Measurements from ENCODE around the gene REG3G. TPM values are rescaled to one million over a fixed set of nuclear protein-coding genes. Genes with fewer than 3 reads are reported as not detected.

The REG3G gene
- polyA plus RNA-seq, result not detected

- Mint-ChIP-seq H3K4me3 (no peak within 1 kb of the TSS), H3K27ac (no peak within 1 kb of the TSS), H3K36me3 (no peaks in the 10 kb centered on the region), H3K9me3 (peaks cover 4 to 17% (median 8%) of the 10 kb centered on the region in 3 donors), H3K4me1 (no peaks in the 10 kb centered on the region), H3K27me3 (no peaks in the 10 kb centered on the region)
Observed at GRCh38 chr2:79025421-79025820, at the start of gene REG3G. Gene REG3G (plus strand): TSS chr2:79025702. CDS start chr2:79026094, 392 bp downstream.

- peaks cover 2 to 4% (median 3%) of the 10 kb centered on the region in 3 donors for H3K9me3 Mint-ChIP-seq
- no peak overlapping the region for H3K4me3 Mint-ChIP-seq
- H3K27ac Mint-ChIP-seq, result no peak overlapping the region
- no peaks in the 10 kb centered on the region for H3K36me3 Mint-ChIP-seq
- H3K4me1 Mint-ChIP-seq, result no peaks in the 10 kb centered on the region
- no peaks in the 10 kb centered on the region for H3K27me3 Mint-ChIP-seq
Observed at GRCh38 chr2:78977661-78978145, 47.8 kb upstream of the REG3G start.

GRCh38 chr2:78978340-78978739, 47.2 kb upstream of the REG3G start:
- Mint-ChIP-seq H3K4me3 (no peak overlapping the region), H3K4me1 (no peaks in the 10 kb centered on the region), H3K9me3 (peaks cover 2 to 4% (median 3%) of the 10 kb centered on the region in 3 donors), H3K27me3 (no peaks in the 10 kb centered on the region), H3K27ac (no peak overlapping the region), H3K36me3 (no peaks in the 10 kb centered on the region)

GRCh38 chr2:78979380-78980151, 45.9 kb upstream of the REG3G start:
- no peaks in the 10 kb centered on the region for H3K4me1 Mint-ChIP-seq
- peaks cover under 1 to 2% (median 1%) of the 10 kb centered on the region in 3 donors for H3K9me3 Mint-ChIP-seq
- no peak overlapping the region for H3K4me3 Mint-ChIP-seq
- no peaks in the 10 kb centered on the region for H3K27me3 Mint-ChIP-seq
- H3K36me3 Mint-ChIP-seq, result no peaks in the 10 kb centered on the region
- H3K27ac Mint-ChIP-seq, result no peak overlapping the region

GRCh38 chr2:78980152-78980465, 45.4 kb upstream of the REG3G start:
- Mint-ChIP-seq H3K4me1 (no peaks in the 10 kb centered on the region), H3K27ac (no peak overlapping the region), H3K36me3 (no peaks in the 10 kb centered on the region)

GRCh38 chr2:78980871-78981270, 44.6 kb upstream of the REG3G start:
- no peaks in the 10 kb centered on the region for H3K36me3 Mint-ChIP-seq
- no peak overlapping the region for H3K27ac Mint-ChIP-seq
- no peak overlapping the region for H3K4me3 Mint-ChIP-seq
- H3K9me3 Mint-ChIP-seq, result peaks cover 0 to 2% (median 1%) of the 10 kb centered on the region in 3 donors
- H3K4me1 Mint-ChIP-seq, result no peaks in the 10 kb centered on the region
- no peaks in the 10 kb centered on the region for H3K27me3 Mint-ChIP-seq

More at GRCh38 chr2:78980152-78980465, 45.4 kb upstream of the REG3G start:
- peaks cover 0 to 2% (median 1%) of the 10 kb centered on the region in 3 donors for H3K9me3 Mint-ChIP-seq
- H3K4me3 Mint-ChIP-seq, result no peak overlapping the region
- H3K27me3 Mint-ChIP-seq, result no peaks in the 10 kb centered on the region

GRCh38 chr2:78982638-78983330, 42.7 kb upstream of the REG3G start:
- no peaks in the 10 kb centered on the region for H3K36me3 Mint-ChIP-seq
- H3K4me3 Mint-ChIP-seq, result no peak overlapping the region
- peaks cover 0 to 3% (median 2%) of the 10 kb centered on the region in 3 donors for H3K9me3 Mint-ChIP-seq
- peaks cover 2% of the 10 kb centered on the region for H3K27me3 Mint-ChIP-seq
- no peak overlapping the region for H3K27ac Mint-ChIP-seq
- no peaks in the 10 kb centered on the region for H3K4me1 Mint-ChIP-seq

GRCh38 chr2:78984386-78984785, 41.1 kb upstream of the REG3G start:
- peaks cover 0 to 3% (median 2%) of the 10 kb centered on the region in 3 donors for H3K9me3 Mint-ChIP-seq
- no peaks in the 10 kb centered on the region for H3K36me3 Mint-ChIP-seq
- peaks cover 2% of the 10 kb centered on the region for H3K27me3 Mint-ChIP-seq

GRCh38 chr2:78985558-78985957, 39.9 kb upstream of the REG3G start:
- H3K27me3 Mint-ChIP-seq, result peaks cover 2% of the 10 kb centered on the region
- H3K4me3 Mint-ChIP-seq, result no peak overlapping the region
- no peak overlapping the region for H3K27ac Mint-ChIP-seq
- no peaks in the 10 kb centered on the region for H3K4me1 Mint-ChIP-seq
- H3K36me3 Mint-ChIP-seq, result no peaks in the 10 kb centered on the region
- peaks cover 0 to 3% (median 2%) of the 10 kb centered on the region in 3 donors for H3K9me3 Mint-ChIP-seq

More at GRCh38 chr2:78984386-78984785, 41.1 kb upstream of the REG3G start:
- Mint-ChIP-seq H3K4me1 (no peaks in the 10 kb centered on the region), H3K27ac (no peak overlapping the region), H3K4me3 (no peak overlapping the region)

GRCh38 chr2:78989051-78989450, 36.5 kb upstream of the REG3G start:
- Mint-ChIP-seq H3K4me1 (no peaks in the 10 kb centered on the region), H3K27ac (no peak overlapping the region), H3K9me3 (peaks cover 0 to 3% (median 1%) of the 10 kb centered on the region in 3 donors), H3K4me3 (no peak overlapping the region), H3K36me3 (no peaks in the 10 kb centered on the region), H3K27me3 (peaks cover 19% of the 10 kb centered on the region)

- Mint-ChIP-seq H3K4me3 (no peak overlapping the region), H3K27me3 (peaks cover 25% of the 10 kb centered on the region), H3K27ac (no peak overlapping the region), H3K9me3 (peaks cover 0 to 3% (median 0%) of the 10 kb centered on the region in 3 donors), H3K4me1 (no peaks in the 10 kb centered on the region), H3K36me3 (no peaks in the 10 kb centered on the region)
Observed at GRCh38 chr2:78992451-78992806, 33.1 kb upstream of the REG3G start.

GRCh38 chr2:78992807-78993517, 32.5 kb upstream of the REG3G start:
- Mint-ChIP-seq H3K27me3 (peaks cover 25% of the 10 kb centered on the region), H3K4me3 (peak overlapping the region in 1 of 4 donors; percentile 6)

GRCh38 chr2:78993518-78994148, 31.9 kb upstream of the REG3G start:
- Mint-ChIP-seq H3K9me3 (peaks cover 0 to 3% (median 0%) of the 10 kb centered on the region in 3 donors), H3K27me3 (peaks cover 25% of the 10 kb centered on the region), H3K27ac (no peak overlapping the region), H3K4me1 (no peaks in the 10 kb centered on the region), H3K4me3 (peak overlapping the region in 2 of 4 donors; percentile 6 to 67), H3K36me3 (no peaks in the 10 kb centered on the region)

More at GRCh38 chr2:78992807-78993517, 32.5 kb upstream of the REG3G start:
- Mint-ChIP-seq H3K27ac (no peak overlapping the region), H3K9me3 (peaks cover 0 to 3% (median 0%) of the 10 kb centered on the region in 3 donors), H3K4me1 (no peaks in the 10 kb centered on the region), H3K36me3 (no peaks in the 10 kb centered on the region)

GRCh38 chr2:78994789-78995188, 30.7 kb upstream of the REG3G start:
- H3K27ac Mint-ChIP-seq, result no peak overlapping the region
- peaks cover 25% of the 10 kb centered on the region for H3K27me3 Mint-ChIP-seq
- H3K9me3 Mint-ChIP-seq, result peaks cover 0 to 5% (median 0%) of the 10 kb centered on the region in 3 donors
- no peak overlapping the region for H3K4me3 Mint-ChIP-seq
- H3K36me3 Mint-ChIP-seq, result no peaks in the 10 kb centered on the region
- no peaks in the 10 kb centered on the region for H3K4me1 Mint-ChIP-seq

Data from IgD-negative memory B cell (primary cell).